ENCODE data around the gene TSPAN32.

Gene TSPAN32

DNA sequence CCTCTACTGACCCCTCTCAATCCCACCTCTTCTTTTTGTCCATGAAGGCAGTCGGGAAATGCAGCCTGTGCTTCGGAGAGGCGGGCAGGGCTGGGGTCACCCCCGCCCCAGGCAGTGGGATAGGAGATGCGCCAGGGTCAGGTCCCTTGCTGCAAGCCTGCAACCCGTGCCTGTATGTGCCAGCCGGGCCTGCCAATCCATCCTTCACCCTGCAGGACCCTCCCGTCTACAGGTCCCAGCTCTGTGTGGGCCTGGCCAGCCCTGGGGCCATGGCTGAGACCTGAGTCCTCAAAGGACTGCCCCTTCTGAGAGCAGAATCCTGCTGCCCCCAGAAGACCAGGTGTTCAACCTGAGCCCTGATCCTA is 42.4 kb upstream of the TSPAN32 start:
- no peak overlapping the region for H2BK5ac ChIP-seq (ENCODE audit: low read length)
- no peak overlapping the region for H4K8ac ChIP-seq (ENCODE audit: low read depth, low read length)
- H3K4ac ChIP-seq (ENCODE audit: low read depth, low read length): no peak overlapping the region
- no peak overlapping the region for H2AK5ac ChIP-seq (ENCODE audit: low read length)
- DNase-seq: no peak
- H3K23ac ChIP-seq (ENCODE audit: low read length): no peak overlapping the region
- H3K79me1 ChIP-seq (ENCODE audit: low read length): no peaks in the 10 kb centered on the region
- no peaks in the 10 kb centered on the region for H3K36me3 ChIP-seq (ENCODE audit: control insufficient read depth, insufficient read depth, low read length)
- H2BK120ac ChIP-seq (ENCODE audit: low read depth, low read length): no peak overlapping the region
- H3K18ac ChIP-seq (ENCODE audit: low read length): no peak overlapping the region
- H3K4me2 ChIP-seq (ENCODE audit: low read length): no peak overlapping the region
- no peak overlapping the region for H2BK15ac ChIP-seq (replicated peaks; ENCODE audit: low read depth)
- H4K5ac ChIP-seq (ENCODE audit: low read length): no peak overlapping the region
- no peak overlapping the region for H3K56ac ChIP-seq (ENCODE audit: low read length)
- no peaks in the 10 kb centered on the region for H3K4me1 ChIP-seq (ENCODE audit: control insufficient read depth, low read depth, low read length)
- H3K27ac ChIP-seq (ENCODE audit: low read depth, low read length): no peak overlapping the region
- no CpG with 5 or more reads among the region's 8 CpGs for WGBS (ENCODE audit: extremely low coverage, insufficient coverage, low lambda C conversion rate)
- H3K79me2 ChIP-seq (ENCODE audit: control insufficient read depth, insufficient read depth, low read length): no peaks in the 10 kb centered on the region
- H3K4me3 ChIP-seq (ENCODE audit: low read length): no peak overlapping the region
- no peak overlapping the region for H3K9ac ChIP-seq (ENCODE audit: low read length)
- H3K27me3 ChIP-seq (ENCODE audit: insufficient read depth, low read length, poor library complexity): no peaks in the 10 kb centered on the region

GRCh38 chr11:2259897-2260451 is 41.8 kb upstream of the TSPAN32 start:
- Histone ChIP-seq H3K79me1 (ENCODE audit: low read length) (no peaks in the 10 kb centered on the region), H2BK15ac (replicated peaks; ENCODE audit: low read depth) (no peak overlapping the region), H3K27me3 (ENCODE audit: insufficient read depth, low read length, poor library complexity) (no peaks in the 10 kb centered on the region), H3K56ac (ENCODE audit: low read length) (no peak overlapping the region), H3K4me2 (ENCODE audit: low read length) (no peak overlapping the region), H4K8ac (ENCODE audit: low read depth, low read length) (no peak overlapping the region), H3K79me2 (ENCODE audit: control insufficient read depth, insufficient read depth, low read length) (no peaks in the 10 kb centered on the region), H2BK120ac (ENCODE audit: low read depth, low read length) (no peak overlapping the region), H3K9ac (ENCODE audit: low read length) (no peak overlapping the region), H3K18ac (ENCODE audit: low read length) (no peak overlapping the region), H3K23ac (ENCODE audit: low read length) (no peak overlapping the region), H3K4me1 (ENCODE audit: control insufficient read depth, low read depth, low read length) (no peaks in the 10 kb centered on the region), H3K27ac (ENCODE audit: low read depth, low read length) (no peak overlapping the region), H3K4me3 (ENCODE audit: low read length) (no peak overlapping the region), H2AK5ac (ENCODE audit: low read length) (no peak overlapping the region), H4K5ac (ENCODE audit: low read length) (no peak overlapping the region), H3K36me3 (ENCODE audit: control insufficient read depth, insufficient read depth, low read length) (no peaks in the 10 kb centered on the region), H3K4ac (ENCODE audit: low read depth, low read length) (no peak overlapping the region), H2BK5ac (ENCODE audit: low read length) (no peak overlapping the region)
- WGBS (ENCODE audit: extremely low coverage, insufficient coverage, low lambda C conversion rate): no CpG with 5 or more reads among the region's 12 CpGs
- DNase-seq: no peak

DNA sequence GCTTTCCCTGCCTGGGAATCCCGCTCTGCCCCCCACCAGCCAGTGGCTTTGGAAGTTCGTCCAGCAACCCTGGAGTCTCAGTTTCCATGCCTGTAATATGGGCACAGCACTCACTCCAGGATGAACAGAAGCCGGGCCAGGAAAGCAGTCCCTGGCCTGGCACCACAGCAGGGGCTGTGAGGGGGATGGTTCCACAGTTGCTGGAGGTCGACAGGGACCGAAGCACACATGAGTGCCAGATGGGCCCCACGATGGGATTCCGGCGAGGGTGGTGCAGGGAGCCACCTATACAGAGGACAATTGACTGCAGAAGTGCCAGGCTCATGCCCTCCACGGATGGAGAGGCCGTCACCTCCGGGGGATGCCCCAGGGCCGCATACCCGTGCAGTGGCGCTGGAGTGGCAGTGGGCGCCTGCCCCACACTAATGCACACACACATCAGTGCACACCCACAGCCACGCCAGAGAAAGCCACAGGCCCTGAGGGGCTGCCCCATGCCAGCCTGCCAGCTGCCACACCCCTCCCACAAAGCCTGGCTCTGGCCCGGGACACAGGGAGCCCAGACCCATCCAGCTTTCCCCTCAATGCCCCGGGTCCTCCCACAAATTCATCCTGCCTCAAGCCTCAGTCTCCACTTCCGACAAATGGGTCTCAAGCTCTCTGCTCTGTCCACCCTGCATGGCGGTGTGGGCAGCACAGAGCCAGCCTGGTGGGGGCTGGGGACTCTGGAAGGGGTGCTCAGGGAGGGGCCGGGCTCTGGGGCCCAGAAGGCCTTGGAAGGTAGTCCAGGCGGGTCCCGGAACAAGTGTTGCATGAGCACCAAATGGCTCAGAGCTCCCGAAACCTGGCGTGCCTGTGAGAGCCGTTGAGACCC is 41.1 kb upstream of the TSPAN32 start:
- H3K9ac ChIP-seq (ENCODE audit: low read length): no peak overlapping the region
- no peak overlapping the region for H2BK120ac ChIP-seq (ENCODE audit: low read depth, low read length)
- H3K79me1 ChIP-seq (ENCODE audit: low read length): no peaks in the 10 kb centered on the region
- no peak overlapping the region for H4K8ac ChIP-seq (ENCODE audit: low read depth, low read length)
- no peak overlapping the region for H2BK5ac ChIP-seq (ENCODE audit: low read length)
- H2AK5ac ChIP-seq (ENCODE audit: low read length): no peak overlapping the region
- no peak overlapping the region for H3K4me2 ChIP-seq (ENCODE audit: low read length)
- no peaks in the 10 kb centered on the region for H3K4me1 ChIP-seq (ENCODE audit: control insufficient read depth, low read depth, low read length)
- H3K4ac ChIP-seq (ENCODE audit: low read depth, low read length): no peak overlapping the region
- H3K23ac ChIP-seq (ENCODE audit: low read length): no peak overlapping the region
- WGBS (ENCODE audit: extremely low coverage, insufficient coverage, low lambda C conversion rate): no CpG with 5 or more reads among the region's 26 CpGs
- no peaks in the 10 kb centered on the region for H3K79me2 ChIP-seq (ENCODE audit: control insufficient read depth, insufficient read depth, low read length)
- H3K27ac ChIP-seq (ENCODE audit: low read depth, low read length): no peak overlapping the region
- H2BK15ac ChIP-seq (replicated peaks; ENCODE audit: low read depth): no peak overlapping the region
- no peak overlapping the region for H3K56ac ChIP-seq (ENCODE audit: low read length)
- no peak overlapping the region for H3K4me3 ChIP-seq (ENCODE audit: low read length)
- no peak overlapping the region for H3K18ac ChIP-seq (ENCODE audit: low read length)
- no peak overlapping the region for H4K5ac ChIP-seq (ENCODE audit: low read length)
- no peak for DNase-seq
- no peaks in the 10 kb centered on the region for H3K36me3 ChIP-seq (ENCODE audit: control insufficient read depth, insufficient read depth, low read length)
- no peaks in the 10 kb centered on the region for H3K27me3 ChIP-seq (ENCODE audit: insufficient read depth, low read length, poor library complexity)

DNA sequence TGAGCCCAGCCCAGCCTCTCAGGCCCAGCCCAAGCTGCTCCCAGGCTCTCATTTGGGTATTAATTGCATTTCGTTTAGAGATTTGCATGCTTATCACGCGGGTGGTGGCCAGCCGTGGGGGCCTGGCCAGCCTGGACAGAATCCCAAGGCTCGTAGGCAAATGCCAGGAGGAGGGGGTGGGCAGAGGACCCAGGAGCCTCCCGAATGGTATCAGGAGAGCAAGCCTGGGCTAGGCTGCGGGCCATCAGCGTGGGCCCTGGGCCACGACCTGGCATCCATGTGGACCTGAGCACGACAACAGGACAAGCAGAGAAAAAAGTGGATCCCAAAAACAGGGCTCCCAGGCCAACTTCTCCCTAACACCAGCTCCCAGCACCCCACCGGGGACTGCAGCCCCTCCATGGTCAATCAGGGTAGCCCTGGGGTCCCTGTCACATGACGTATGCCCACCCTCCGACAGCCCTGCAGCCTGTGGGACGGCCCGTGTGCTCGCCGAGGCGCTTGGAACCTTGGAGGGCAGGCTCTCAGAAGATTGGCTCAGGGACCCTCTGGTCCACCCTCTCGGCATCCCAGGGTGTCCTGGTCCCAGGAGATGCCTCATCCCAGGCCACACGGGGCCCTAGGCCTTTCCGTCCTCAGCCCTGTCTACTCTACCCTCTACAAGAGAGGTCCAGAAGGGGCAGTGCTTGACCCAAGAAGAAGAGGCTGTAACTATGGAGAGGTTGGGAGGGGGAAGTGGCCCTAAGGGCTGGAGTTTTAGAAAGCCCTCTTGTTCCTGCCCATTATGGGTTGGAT is 40.2 kb upstream of the TSPAN32 start:
- Histone ChIP-seq H4K5ac (ENCODE audit: low read length) (no peak overlapping the region), H3K4ac (ENCODE audit: low read depth, low read length) (no peak overlapping the region), H2AK5ac (ENCODE audit: low read length) (no peak overlapping the region), H4K8ac (ENCODE audit: low read depth, low read length) (no peak overlapping the region), H3K27ac (ENCODE audit: low read depth, low read length) (no peak overlapping the region), H3K27me3 (ENCODE audit: insufficient read depth, low read length, poor library complexity) (no peaks in the 10 kb centered on the region), H3K79me1 (ENCODE audit: low read length) (no peaks in the 10 kb centered on the region), H2BK5ac (ENCODE audit: low read length) (no peak overlapping the region), H3K56ac (ENCODE audit: low read length) (no peak overlapping the region), H3K23ac (ENCODE audit: low read length) (no peak overlapping the region), H3K4me2 (ENCODE audit: low read length) (no peak overlapping the region), H3K36me3 (ENCODE audit: control insufficient read depth, insufficient read depth, low read length) (no peaks in the 10 kb centered on the region), H3K4me1 (ENCODE audit: control insufficient read depth, low read depth, low read length) (no peaks in the 10 kb centered on the region), H2BK120ac (ENCODE audit: low read depth, low read length) (no peak overlapping the region), H3K79me2 (ENCODE audit: control insufficient read depth, insufficient read depth, low read length) (no peaks in the 10 kb centered on the region), H3K4me3 (ENCODE audit: low read length) (no peak overlapping the region), H2BK15ac (replicated peaks; ENCODE audit: low read depth) (no peak overlapping the region), H3K18ac (ENCODE audit: low read length) (no peak overlapping the region), H3K9ac (ENCODE audit: low read length) (no peak overlapping the region)
- no peak for DNase-seq
- WGBS (ENCODE audit: extremely low coverage, insufficient coverage, low lambda C conversion rate): no CpG with 5 or more reads among the region's 21 CpGs

GRCh38 chr11:2262301-2263070 is 39.3 kb upstream of the TSPAN32 start:
- Histone ChIP-seq H3K36me3 (ENCODE audit: control insufficient read depth, insufficient read depth, low read length) (no peaks in the 10 kb centered on the region), H3K79me2 (ENCODE audit: control insufficient read depth, insufficient read depth, low read length) (no peaks in the 10 kb centered on the region), H3K27ac (ENCODE audit: low read depth, low read length) (no peak overlapping the region), H3K4ac (ENCODE audit: low read depth, low read length) (no peak overlapping the region), H3K9ac (ENCODE audit: low read length) (no peak overlapping the region), H2BK5ac (ENCODE audit: low read length) (no peak overlapping the region), H3K18ac (ENCODE audit: low read length) (no peak overlapping the region), H3K4me3 (ENCODE audit: low read length) (no peak overlapping the region), H3K56ac (ENCODE audit: low read length) (no peak overlapping the region), H3K79me1 (ENCODE audit: low read length) (no peaks in the 10 kb centered on the region), H4K5ac (ENCODE audit: low read length) (no peak overlapping the region), H3K27me3 (ENCODE audit: insufficient read depth, low read length, poor library complexity) (no peaks in the 10 kb centered on the region), H3K4me2 (ENCODE audit: low read length) (no peak overlapping the region), H2AK5ac (ENCODE audit: low read length) (no peak overlapping the region), H2BK120ac (ENCODE audit: low read depth, low read length) (no peak overlapping the region), H4K8ac (ENCODE audit: low read depth, low read length) (no peak overlapping the region), H2BK15ac (replicated peaks; ENCODE audit: low read depth) (no peak overlapping the region), H3K4me1 (ENCODE audit: control insufficient read depth, low read depth, low read length) (no peaks in the 10 kb centered on the region), H3K23ac (ENCODE audit: low read length) (no peak overlapping the region)
- no peak for DNase-seq
- no CpG with 5 or more reads among the region's 18 CpGs for WGBS (ENCODE audit: extremely low coverage, insufficient coverage, low lambda C conversion rate)
